Trophoblast cell (in vitro differentiated cells and primary cell): Measurements from ENCODE around the gene TTLL8.

ENCODE experiments used
- DNase-seq, 2 donors: peaks; one replicate each; pipeline ENCODE4 v3.0.0-alpha.2; 2016
- H2AFZ ChIP-seq: 2 replicates; pipeline ENCODE4 v1.6.1; 2013; ENCODE audit warnings: low read length, moderate library complexity, mild to moderate bottlenecking; ENCODE audit not compliant: insufficient read depth, poor library complexity
- H2AK5ac ChIP-seq: 2 replicates; pipeline ENCODE4 v1.6.1; 2013; ENCODE audit warnings: mild to moderate bottlenecking, low read length
- H2BK120ac ChIP-seq: 2 replicates; pipeline ENCODE4 v1.6.1; 2013; ENCODE audit warnings: low read length, mild to moderate bottlenecking, moderate library complexity; ENCODE audit not compliant: insufficient read depth, poor library complexity
- H2BK12ac ChIP-seq: 2 replicates; pipeline ENCODE4 v1.6.1; 2013; ENCODE audit warnings: mild to moderate bottlenecking, low read length, moderate library complexity
- H2BK5ac ChIP-seq: 2 replicates; pipeline ENCODE4 v1.6.1; 2013; ENCODE audit warnings: low read length, low read depth, moderate library complexity, mild to moderate bottlenecking; ENCODE audit not compliant: poor library complexity
- H3K14ac ChIP-seq: 2 replicates; pipeline ENCODE4 v1.6.1; 2013; ENCODE audit warnings: mild to moderate bottlenecking, low read length
- H3K18ac ChIP-seq: 2 replicates; pipeline ENCODE4 v1.6.1; 2013; ENCODE audit warnings: mild to moderate bottlenecking, low read length
- H3K23ac ChIP-seq: 2 replicates; pipeline ENCODE4 v1.6.1; 2013; ENCODE audit warnings: low read length
- H3K27ac ChIP-seq: 2 replicates; pipeline ENCODE4 v1.5.1; 2013; ENCODE audit warnings: low read depth, mild to moderate bottlenecking, inconsistent platforms, low read length, moderate library complexity
- H3K27me3 ChIP-seq: 2 replicates; pipeline ENCODE4 v1.6.1; 2013; ENCODE audit warnings: inconsistent platforms, mild to moderate bottlenecking, low read length, moderate library complexity; ENCODE audit not compliant: insufficient read depth
- H3K36me3 ChIP-seq, 2 experiments: 1 replicate in 1 of 2; 2 replicates in 1 of 2; pipeline ENCODE4 v1.6.1; 2013; ENCODE audit warnings: low read length in 2 of 2, mild to moderate bottlenecking in 2 of 2, moderate library complexity in 1 of 2; ENCODE audit not compliant: insufficient read depth in 2 of 2, control insufficient read depth in 1 of 2
- H3K4ac ChIP-seq: 2 replicates; pipeline ENCODE4 v1.6.1; 2013; ENCODE audit warnings: low read depth, mild to moderate bottlenecking, low read length, moderate library complexity
- H3K4me1 ChIP-seq, 2 experiments: 1 replicate in 1 of 2; 2 replicates in 1 of 2; pipeline ENCODE4 v1.6.1; 2013; ENCODE audit warnings: low read length in 2 of 2, mild to moderate bottlenecking in 2 of 2, moderate library complexity in 1 of 2; ENCODE audit not compliant: insufficient read depth in 2 of 2, control insufficient read depth in 1 of 2
- H3K4me2 ChIP-seq: 2 replicates; pipeline ENCODE4 v1.6.1; 2013; ENCODE audit warnings: inconsistent platforms, mild to moderate bottlenecking, low read length, moderate library complexity
- H3K4me3 ChIP-seq: 2 replicates; pipeline ENCODE4 v1.5.1; 2013; ENCODE audit warnings: mild to moderate bottlenecking, low read depth, low read length, inconsistent platforms
- H3K79me1 ChIP-seq: one replicate; pipeline ENCODE4 v1.6.1; 2013; ENCODE audit warnings: low read length
- H3K79me2 ChIP-seq: 2 replicates; pipeline ENCODE4 v1.6.1; 2013; ENCODE audit warnings: low read length, mild to moderate bottlenecking; ENCODE audit not compliant: control insufficient read depth, insufficient read depth, poor library complexity
- H3K9ac ChIP-seq: 2 replicates; pipeline ENCODE4 v1.6.1; 2013; ENCODE audit warnings: mild to moderate bottlenecking, low read length
- H3K9me3 ChIP-seq: 2 replicates; pipeline ENCODE4 v1.6.1; 2013; ENCODE audit warnings: low read depth, mild to moderate bottlenecking, control low read depth, inconsistent platforms, low read length; ENCODE audit not compliant: insufficient read depth
- H4K12ac ChIP-seq: 2 replicates; pipeline ENCODE4 v1.6.1; 2013; ENCODE audit warnings: low read depth, mild to moderate bottlenecking, low read length, moderate library complexity
- H4K8ac ChIP-seq: 2 replicates; pipeline ENCODE4 v1.6.1; 2013; ENCODE audit warnings: low read depth, mild to moderate bottlenecking, low read length, moderate library complexity
- H4K91ac ChIP-seq: one replicate; pipeline ENCODE4 v1.6.1; 2013; ENCODE audit warnings: low read depth, mild to moderate bottlenecking, low read length, moderate library complexity
- WGBS: extraction: QIAGEN DNeasy Blood & Tissue Kit; methylation state at CpG from one replicate; pipeline ENCODE4 v1.1.7; 2013; ENCODE audit warnings: missing lambda C conversion rate; ENCODE audit not compliant: insufficient read length, insufficient coverage; ENCODE audit errors: extremely low coverage; 5-methylcytosine and 5-hydroxymethylcytosine counted together

The TTLL8 gene

DNA sequence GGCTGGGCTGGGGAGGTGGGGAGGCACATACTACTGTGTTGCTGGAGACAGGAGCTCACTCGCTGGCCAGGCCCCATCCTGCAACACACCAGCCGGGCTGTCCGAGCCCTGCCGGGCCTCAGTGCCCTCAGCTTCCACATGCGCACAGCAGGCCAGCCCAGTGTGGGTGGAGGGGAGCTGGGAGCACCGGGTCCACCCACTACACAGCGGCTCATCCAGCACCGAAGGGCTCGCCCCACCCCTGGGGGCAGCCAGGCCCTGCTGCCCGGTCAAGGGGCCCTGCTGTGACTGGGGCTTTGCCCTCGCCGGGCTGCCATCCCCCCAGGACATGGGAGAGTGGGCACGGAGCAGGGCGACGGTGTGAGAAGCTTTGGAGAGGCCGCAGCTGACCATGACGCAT, 9.3 kb downstream of the TTLL8 start:
- Histone ChIP-seq H2BK12ac (no peak overlapping the region), H3K79me2 (no peaks in the 10 kb centered on the region), H4K8ac (no peak overlapping the region), H3K36me3 (no peaks in the 10 kb centered on the region), H2AFZ (no peak overlapping the region), H3K4me2 (no peak overlapping the region), H3K4ac (no peak overlapping the region), H3K27me3 (no peaks in the 10 kb centered on the region), H3K27ac (no peak overlapping the region), H3K18ac (no peak overlapping the region), H2BK5ac (no peak overlapping the region), H3K23ac (no peak overlapping the region), H2BK120ac (no peak overlapping the region), H3K14ac (no peak overlapping the region), H4K12ac (no peak overlapping the region), H3K9me3 (peaks cover 3% of the 10 kb centered on the region), H3K79me1 (no peaks in the 10 kb centered on the region), H3K9ac (no peak overlapping the region), H4K91ac (no peak overlapping the region), H3K4me3 (no peak overlapping the region), H3K4me1 (no peaks in the 10 kb centered on the region), H2AK5ac (no peak overlapping the region)
- WGBS: no CpG with 5 or more reads among the region's 17 CpGs
- no peak for DNase-seq

GRCh38 chr22:50048061-50048765, 9.9 kb downstream of the TTLL8 start:
- Histone ChIP-seq H3K27me3 (no peaks in the 10 kb centered on the region), H3K4ac (no peak overlapping the region), H3K36me3 (no peaks in the 10 kb centered on the region), H3K4me1 (no peaks in the 10 kb centered on the region), H3K79me2 (no peaks in the 10 kb centered on the region), H3K9ac (no peak overlapping the region), H4K12ac (no peak overlapping the region), H4K91ac (no peak overlapping the region), H2AK5ac (no peak overlapping the region), H2BK12ac (no peak overlapping the region), H3K9me3 (no peaks in the 10 kb centered on the region), H4K8ac (no peak overlapping the region), H3K4me2 (no peak overlapping the region), H2BK120ac (no peak overlapping the region), H3K4me3 (no peak overlapping the region), H2BK5ac (no peak overlapping the region), H2AFZ (no peak overlapping the region), H3K27ac (no peak overlapping the region), H3K14ac (no peak overlapping the region), H3K23ac (no peak overlapping the region), H3K18ac (no peak overlapping the region), H3K79me1 (no peaks in the 10 kb centered on the region)
- no peak for DNase-seq
- WGBS: no CpG with 5 or more reads among the region's 12 CpGs

DNA sequence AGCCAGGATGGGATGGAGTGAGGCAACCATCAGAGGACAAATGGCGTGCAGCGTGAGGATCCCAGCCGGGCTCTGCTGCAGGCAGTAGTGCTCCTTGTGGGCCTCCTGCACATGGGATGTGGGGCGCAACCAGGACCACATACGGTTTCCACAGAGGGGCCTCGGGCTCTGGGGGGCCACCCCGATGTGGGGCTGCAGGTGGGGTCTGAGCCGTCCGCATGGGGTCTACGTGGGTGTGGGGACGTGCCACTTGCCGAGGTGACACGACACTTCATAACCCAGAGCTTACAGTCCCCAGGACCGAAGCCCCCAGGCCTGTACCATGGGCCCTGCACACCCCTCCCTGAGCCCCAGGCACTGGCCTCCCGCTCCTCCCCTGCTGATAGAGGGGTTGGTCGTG, 10.8 kb downstream of the TTLL8 start:
- no peak overlapping the region for H2AK5ac ChIP-seq
- H3K9ac ChIP-seq: no peak overlapping the region
- H3K36me3 ChIP-seq: no peaks in the 10 kb centered on the region
- no peaks in the 10 kb centered on the region for H3K27me3 ChIP-seq
- H2BK12ac ChIP-seq: no peak overlapping the region
- no peak overlapping the region for H3K4me3 ChIP-seq
- no peak overlapping the region for H2BK120ac ChIP-seq
- no peak overlapping the region for H2BK5ac ChIP-seq
- no peak overlapping the region for H3K18ac ChIP-seq
- H3K4me2 ChIP-seq: no peak overlapping the region
- no peaks in the 10 kb centered on the region for H3K79me1 ChIP-seq
- H2AFZ ChIP-seq: no peak overlapping the region
- H4K12ac ChIP-seq: no peak overlapping the region
- no peaks in the 10 kb centered on the region for H3K9me3 ChIP-seq
- DNase-seq: no peak
- no CpG with 5 or more reads among the region's 16 CpGs for WGBS
- H3K4ac ChIP-seq: no peak overlapping the region
- H3K79me2 ChIP-seq: no peaks in the 10 kb centered on the region
- H4K8ac ChIP-seq: no peak overlapping the region
- H3K27ac ChIP-seq: no peak overlapping the region
- no peaks in the 10 kb centered on the region for H3K4me1 ChIP-seq
- no peak overlapping the region for H4K91ac ChIP-seq
- H3K23ac ChIP-seq: no peak overlapping the region
- H3K14ac ChIP-seq: no peak overlapping the region

DNA sequence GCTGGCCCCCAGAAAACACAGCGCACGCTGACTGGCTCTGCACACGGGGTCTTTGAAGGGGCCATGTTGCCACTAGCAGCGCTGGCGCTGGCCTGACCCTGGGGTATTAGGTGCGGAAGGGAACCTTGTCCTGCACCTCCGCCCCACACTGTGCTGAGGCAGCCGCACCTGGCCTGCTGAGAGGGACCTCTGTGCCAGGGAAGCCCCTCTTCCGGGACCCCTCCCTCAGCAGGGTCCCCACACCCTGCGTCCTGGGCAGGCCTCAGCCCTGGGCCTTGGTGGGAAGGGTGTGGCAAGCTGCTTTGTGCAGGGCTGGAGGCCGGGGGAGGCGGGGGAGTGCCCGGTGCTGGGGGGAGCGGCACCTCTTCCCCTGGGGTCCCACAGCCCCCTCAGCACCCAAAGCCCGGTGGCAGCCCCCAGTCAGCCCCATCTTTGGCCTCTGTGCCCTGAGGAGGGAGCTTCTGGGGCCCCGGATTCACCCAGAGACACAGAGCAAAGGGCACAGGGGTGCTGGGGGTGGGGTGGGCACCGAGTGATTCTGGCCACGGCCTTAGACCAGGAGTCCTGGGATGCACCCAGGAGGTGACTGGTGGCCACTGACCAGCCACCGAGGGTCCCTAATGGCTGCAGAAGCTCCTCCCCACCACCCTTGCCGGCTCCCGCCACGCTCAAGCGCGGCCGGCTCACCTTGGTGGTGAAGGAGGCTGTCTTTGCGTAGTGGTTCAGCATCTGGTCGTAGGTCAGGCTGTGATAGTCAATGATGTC, 11.4 kb downstream of the TTLL8 start:
- Histone ChIP-seq H2AK5ac (no peak overlapping the region), H3K9me3 (no peaks in the 10 kb centered on the region), H3K79me2 (no peaks in the 10 kb centered on the region), H3K36me3 (no peaks in the 10 kb centered on the region), H3K79me1 (no peaks in the 10 kb centered on the region), H2AFZ (no peak overlapping the region), H3K27me3 (no peaks in the 10 kb centered on the region), H3K4me1 (no peaks in the 10 kb centered on the region), H3K23ac (no peak overlapping the region), H2BK12ac (no peak overlapping the region), H3K14ac (no peak overlapping the region), H4K12ac (no peak overlapping the region), H3K4me3 (no peak overlapping the region), H3K4me2 (no peak overlapping the region), H2BK5ac (no peak overlapping the region), H2BK120ac (no peak overlapping the region), H3K27ac (no peak overlapping the region), H4K91ac (no peak overlapping the region), H3K18ac (no peak overlapping the region), H3K9ac (no peak overlapping the region), H3K4ac (no peak overlapping the region), H4K8ac (no peak overlapping the region)
- no peak for DNase-seq
- no CpG with 5 or more reads among the region's 27 CpGs for WGBS
